A549 treated with AZD9567 at 1 μM for 4 hours (cell line): Measurements from ENCODE around the gene TUG1. TPM values are rescaled to one million over a fixed set of nuclear protein-coding genes. Genes with fewer than 3 reads are reported as not detected.

ENCODE experiments used
- total RNA-seq: library from RNA; stranded (reverse); fragments of 200-300 nt; extraction: Qiagen RNA extraction; gene quantifications from 5 replicates; pipeline ENCODE4 v1.2.3, GENCODE V29; 2022; ENCODE audit not compliant: insufficient read depth

Gene TUG1
- 23.0 to 33.7 TPM (median 27.2 TPM) in 5 replicates for total RNA-seq

GRCh38 chr22:30968924-30969531 is at the start of gene TUG1:
TUG1 (plus strand) TSS chr22:30969265.

GRCh38 chr22:30968015-30968923 is 796 bp upstream of the TUG1 start, which contains the start of gene MORC2:
MORC2 (minus strand) TSS chr22:30968774; CDS start chr22:30967889, 885 bp downstream.

Other genes with a start within 250 kb of the TUG1 start
- gene MORC2, start 491 bp upstream of the TUG1 start, total RNA-seq = 7.7 to 14.5 TPM (median 14.1 TPM) in 5 replicates
- gene SMTN, start 112.1 kb downstream of the TUG1 start, total RNA-seq = 24.4 to 28.2 TPM (median 27.0 TPM) in 5 replicates
- gene SELENOM, start 138.3 kb downstream of the TUG1 start, total RNA-seq = 62.4 to 74.7 TPM (median 70.6 TPM) in 5 replicates
- 0.38 to 0.77 TPM (median 0.45 TPM) in 4 of 5 replicates, not detected in the other for gene INPP5J, start 153.7 kb downstream of the TUG1 start, total RNA-seq
- gene PLA2G3, start 171.2 kb downstream of the TUG1 start, total RNA-seq = not detected in 5 replicates
- gene RNF185, start 190.9 kb downstream of the TUG1 start, total RNA-seq = 21.4 to 27.0 TPM (median 24.8 TPM) in 5 replicates
- 7.5 to 29.6 TPM (median 7.8 TPM) in 5 replicates for gene LIMK2, start 243.0 kb downstream of the TUG1 start, total RNA-seq